AG04450 (cell line): Measurements from ENCODE around the gene SLC22A1. TPM values are rescaled to one million over a fixed set of nuclear protein-coding genes. Genes with fewer than 3 reads are reported as not detected.

ENCODE experiments used
- CTCF ChIA-PET: fragments of 300-600, 350-600 bp; formaldehyde crosslinking; extraction: SDS; loops from one replicate; lab custom pipeline; 2022; ENCODE audit warnings: antibody characterized with exemption, inconsistent platforms; lab: Charles Lee
- POLR2A ChIA-PET: fragments of 350-600 bp; formaldehyde crosslinking; extraction: SDS; loops from one replicate; lab custom pipeline; 2021; ENCODE audit warnings: antibody characterized with exemption, inconsistent platforms; lab: Yijun Ruan, JAX
- DNase-seq: peaks from one replicate; pipeline ENCODE4 v3.0.0-alpha.2; 2011; ENCODE audit warnings: low read depth, low spot score
- H3K27ac ChIP-seq: one replicate; pipeline ENCODE4 v1.5.1; 2012; ENCODE audit warnings: low read depth, low read length, control low read depth
- H3K27me3 ChIP-seq: one replicate; pipeline ENCODE4 v1.6.0; 2012; ENCODE audit warnings: low read length; ENCODE audit not compliant: control insufficient read depth, insufficient read depth
- H3K4me3 ChIP-seq: 2 replicates; pipeline ENCODE4 v1.5.1; 2011; ENCODE audit warnings: mild to moderate bottlenecking, low read depth, low read length, control low read depth
- H3K9me3 ChIP-seq: 2 replicates; pipeline ENCODE4 v1.5.1; 2012; ENCODE audit warnings: low read length; ENCODE audit not compliant: control insufficient read depth, insufficient read depth
- polyA plus RNA-seq: library from polyadenylated mRNA; depleted of rRNA; stranded (reverse); fragments of >200 nt; gene quantifications from 2 replicates; pipeline ENCODE4 v1.2.3, GENCODE V29; 2011
- TF ChIP-seq, protein P1 (sequence below): IDR thresholded peaks from 2 replicates; pipeline ENCODE4 v1.5.1; 2011; ENCODE audit warnings: low read depth, low read length, control low read depth, inconsistent platforms

SLC22A1 gene
- polyA plus RNA-seq, 1 experiment = 0.36 TPM

DNA sequence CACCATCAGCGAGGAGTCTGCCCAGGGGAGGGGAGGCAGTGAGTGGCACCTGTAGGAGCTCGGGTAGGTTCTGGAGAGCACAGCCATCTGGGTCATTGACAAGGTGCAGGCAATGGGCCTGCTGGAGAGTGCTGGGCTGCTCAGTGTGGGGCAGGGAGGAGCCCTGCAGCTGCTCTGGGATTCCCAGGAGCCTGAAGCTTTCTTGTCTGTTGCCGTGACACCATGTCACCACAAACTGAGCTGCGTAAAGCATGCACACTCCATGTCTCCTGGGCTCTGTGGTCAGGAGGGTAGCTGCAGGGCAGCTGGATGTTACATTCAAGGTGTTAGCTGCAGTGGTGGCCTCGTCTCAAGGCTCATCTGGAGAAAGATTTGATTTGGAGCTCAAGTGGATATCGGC, 4.5 kb upstream of the SLC22A1 start:
- POLR2A ChIA-PET = no interaction called here
- H3K27ac ChIP-seq = no peak overlapping the region
- H3K27me3 ChIP-seq = no peaks in the 10 kb centered on the region
- H3K4me3 ChIP-seq = no peak overlapping the region
- TF ChIP-seq, protein P1, sequence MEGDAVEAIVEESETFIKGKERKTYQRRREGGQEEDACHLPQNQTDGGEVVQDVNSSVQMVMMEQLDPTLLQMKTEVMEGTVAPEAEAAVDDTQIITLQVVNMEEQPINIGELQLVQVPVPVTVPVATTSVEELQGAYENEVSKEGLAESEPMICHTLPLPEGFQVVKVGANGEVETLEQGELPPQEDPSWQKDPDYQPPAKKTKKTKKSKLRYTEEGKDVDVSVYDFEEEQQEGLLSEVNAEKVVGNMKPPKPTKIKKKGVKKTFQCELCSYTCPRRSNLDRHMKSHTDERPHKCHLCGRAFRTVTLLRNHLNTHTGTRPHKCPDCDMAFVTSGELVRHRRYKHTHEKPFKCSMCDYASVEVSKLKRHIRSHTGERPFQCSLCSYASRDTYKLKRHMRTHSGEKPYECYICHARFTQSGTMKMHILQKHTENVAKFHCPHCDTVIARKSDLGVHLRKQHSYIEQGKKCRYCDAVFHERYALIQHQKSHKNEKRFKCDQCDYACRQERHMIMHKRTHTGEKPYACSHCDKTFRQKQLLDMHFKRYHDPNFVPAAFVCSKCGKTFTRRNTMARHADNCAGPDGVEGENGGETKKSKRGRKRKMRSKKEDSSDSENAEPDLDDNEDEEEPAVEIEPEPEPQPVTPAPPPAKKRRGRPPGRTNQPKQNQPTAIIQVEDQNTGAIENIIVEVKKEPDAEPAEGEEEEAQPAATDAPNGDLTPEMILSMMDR = no peak
- CTCF ChIA-PET = interaction anchor here (2.8 kb wide), 1 partner anchor 29 kb away, joined by 7 read pairs; no protein-coding TSS in a partner anchor
- DNase-seq = no peak
- H3K9me3 ChIP-seq = no peaks in the 10 kb centered on the region; the same call in 1 of the 2 replicates

DNA sequence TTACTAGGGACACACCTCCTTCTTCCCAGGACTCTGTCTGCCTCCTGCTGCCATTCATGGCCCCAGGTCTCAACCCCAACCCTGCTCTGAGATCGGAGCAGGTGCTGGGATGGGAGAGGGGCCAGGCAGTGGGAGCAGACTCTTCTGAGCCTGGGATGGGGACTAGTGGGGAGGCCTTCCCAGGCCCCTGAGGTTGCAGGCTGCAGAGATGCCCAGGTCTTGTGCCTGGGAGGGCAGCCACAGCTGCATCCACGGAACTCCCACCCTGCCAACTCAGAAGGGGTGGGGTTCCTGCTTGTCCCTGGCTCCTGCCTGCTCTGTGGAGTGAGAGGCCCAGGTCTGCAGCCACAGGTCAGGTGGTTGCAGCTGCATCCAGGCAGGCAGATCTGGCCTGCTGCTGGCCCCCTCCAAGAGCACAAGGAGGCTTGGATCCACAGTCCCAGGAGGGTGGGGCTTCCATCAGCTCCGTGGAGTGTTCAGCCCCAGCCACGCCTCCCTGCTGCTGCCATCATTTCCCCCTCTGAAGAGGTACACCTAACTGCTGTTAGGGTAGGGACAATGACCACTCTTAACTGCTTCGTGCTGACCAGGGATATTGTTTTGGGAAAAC, 2.9 kb upstream of the SLC22A1 start:
- H3K4me3 ChIP-seq = no peak overlapping the region
- no peak overlapping the region for H3K27ac ChIP-seq
- H3K9me3 ChIP-seq = no peaks in the 10 kb centered on the region; the same call in 1 of the 2 replicates
- DNase-seq = no peak
- ChIA-PET CTCF (interaction anchor here (1.6 to 2.8 kb wide), 2 partner anchors 15 to 30 kb away, joined by 3 to 7 read pairs; no protein-coding TSS in a partner anchor), POLR2A (no interaction called here)
- TF ChIP-seq, protein P1 = no peak
- no peaks in the 10 kb centered on the region for H3K27me3 ChIP-seq

DNA sequence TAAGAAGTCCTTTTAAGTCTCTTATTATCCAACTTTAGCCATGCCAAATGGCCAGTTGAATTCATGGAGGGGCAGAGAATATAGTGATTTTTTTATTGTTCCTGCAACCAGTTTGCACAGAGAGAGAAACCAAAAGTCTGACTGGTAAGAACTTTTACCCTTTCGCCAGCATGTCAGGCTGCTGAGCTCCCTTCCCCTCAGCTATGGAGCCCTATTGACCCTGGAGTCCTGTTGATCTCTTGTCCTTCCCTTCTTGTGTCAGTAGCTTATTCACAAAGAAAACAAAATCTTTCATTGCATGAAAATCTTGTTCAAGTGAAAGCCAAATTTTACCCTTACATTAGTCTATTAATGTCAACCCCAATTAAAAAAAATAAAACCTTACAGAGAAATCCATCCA, 1.5 kb upstream of the SLC22A1 start:
- no peaks in the 10 kb centered on the region for H3K27me3 ChIP-seq
- no peak overlapping the region for H3K4me3 ChIP-seq
- H3K27ac ChIP-seq = no peak overlapping the region
- ChIA-PET CTCF (interaction anchor here (1.0 to 2.1 kb wide), 4 partner anchors 16 to 400 kb away, joined by 3 to 16 read pairs (median 4); no protein-coding TSS in a partner anchor), POLR2A (no interaction called here)
- TF ChIP-seq, protein P1 = no peak
- no peaks in the 10 kb centered on the region; the same call in 1 of the 2 replicates for H3K9me3 ChIP-seq
- no peak for DNase-seq

DNA sequence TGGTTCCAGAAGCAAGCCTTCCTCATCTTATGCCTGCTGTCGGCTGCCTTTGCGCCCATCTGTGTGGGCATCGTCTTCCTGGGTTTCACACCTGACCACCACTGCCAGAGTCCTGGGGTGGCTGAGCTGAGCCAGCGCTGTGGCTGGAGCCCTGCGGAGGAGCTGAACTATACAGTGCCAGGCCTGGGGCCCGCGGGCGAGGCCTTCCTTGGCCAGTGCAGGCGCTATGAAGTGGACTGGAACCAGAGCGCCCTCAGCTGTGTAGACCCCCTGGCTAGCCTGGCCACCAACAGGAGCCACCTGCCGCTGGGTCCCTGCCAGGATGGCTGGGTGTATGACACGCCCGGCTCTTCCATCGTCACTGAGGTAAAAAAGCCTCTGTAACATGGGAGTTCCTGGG, 366 bp downstream of the SLC22A1 start:
- ChIA-PET CTCF (interaction anchor here (0.7 kb wide), 1 partner anchor 333 kb away, joined by 3 read pairs; no protein-coding TSS in a partner anchor), POLR2A (no interaction called here)
- DNase-seq = no peak
- Histone ChIP-seq H3K4me3 (no peak overlapping the region), H3K9me3 (no peaks in the 10 kb centered on the region; the same call in 1 of the 2 replicates), H3K27me3 (no peaks in the 10 kb centered on the region), H3K27ac (no peak overlapping the region)
- TF ChIP-seq, protein P1 = no peak

DNA sequence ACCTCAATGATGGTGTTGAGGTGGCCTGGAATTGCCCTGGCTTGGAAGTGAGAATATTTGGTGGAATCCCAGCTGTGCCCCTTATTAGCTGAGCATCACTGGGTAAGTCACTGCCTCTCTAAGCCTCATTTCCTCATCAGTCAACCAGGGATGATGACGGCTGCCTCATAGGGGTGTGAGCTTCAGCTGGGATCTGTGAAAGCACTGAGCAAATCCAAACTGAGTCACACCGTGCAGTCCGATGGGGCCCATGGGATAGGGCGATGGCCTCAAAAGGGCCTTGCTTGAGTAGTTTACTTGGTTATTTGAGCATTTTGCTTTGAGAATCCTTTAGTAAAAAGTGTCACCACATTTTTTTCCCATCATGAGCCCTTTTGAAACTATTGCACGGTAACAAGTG, 1.1 kb downstream of the SLC22A1 start:
- CTCF ChIA-PET = interaction anchor here (0.7 kb wide), 1 partner anchor 332 kb away, joined by 3 read pairs; no protein-coding TSS in a partner anchor
- no peak overlapping the region for H3K4me3 ChIP-seq
- DNase-seq = no peak
- TF ChIP-seq, protein P1 = no peak
- H3K27me3 ChIP-seq = no peaks in the 10 kb centered on the region
- no peak overlapping the region for H3K27ac ChIP-seq
- no peaks in the 10 kb centered on the region; the same call in 1 of the 2 replicates for H3K9me3 ChIP-seq
- POLR2A ChIA-PET = no interaction called here
